HG02763 (cell line): ENCODE results near the gene KLHL5.

ENCODE experiments used
- ATAC-seq: cut with Tn5 transposase; IDR thresholded peaks from one replicate; pipeline ENCODE4 v1.9.1; 2021; ENCODE audit warnings: mild to moderate bottlenecking, moderate library complexity; ENCODE audit not compliant: unreplicated experiment

The KLHL5 gene

DNA sequence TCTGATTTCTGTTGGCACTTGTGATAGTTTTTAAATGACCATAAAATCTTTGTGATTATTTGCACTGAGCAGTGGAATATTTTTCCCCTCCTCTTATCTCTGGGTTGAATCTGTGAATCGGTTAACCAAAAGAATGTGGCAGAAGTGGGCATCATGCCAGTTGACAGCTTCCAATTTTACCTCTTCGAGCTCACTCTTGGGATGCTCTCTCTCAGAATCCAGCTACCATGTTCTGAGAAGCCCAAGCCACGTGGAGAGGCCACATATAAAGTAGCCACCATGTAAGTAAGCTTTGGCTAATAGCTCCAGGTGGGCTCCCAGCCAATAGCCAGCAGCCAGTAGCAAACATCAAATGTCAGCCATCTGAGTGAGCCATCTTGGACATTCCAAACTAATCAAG lies 107.4 kb downstream of the KLHL5 start:
- no peak for ATAC-seq

DNA sequence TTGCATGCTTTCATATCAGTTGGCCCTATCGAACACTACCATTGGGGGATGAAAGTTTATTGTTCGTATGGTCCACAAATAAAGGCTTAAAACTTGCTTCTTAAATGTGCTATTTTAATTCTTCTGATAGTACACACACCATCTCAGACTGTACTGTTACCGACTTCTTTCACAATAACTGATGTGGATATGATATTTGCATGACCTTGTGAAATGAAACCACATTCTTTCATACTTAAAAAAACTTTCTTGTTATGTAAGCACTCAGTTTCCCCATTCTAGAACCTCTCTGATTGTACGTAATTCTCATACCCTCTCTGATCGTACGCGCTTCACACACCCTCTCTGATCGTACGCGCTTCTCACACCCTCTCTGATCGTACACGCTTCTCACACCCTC lies 108.3 kb downstream of the KLHL5 start:
- ATAC-seq = no peak
